ENCODE results near the gene FRMD4A.

The FRMD4A gene

GRCh38 chr10:14089556-14090292 lies 241.0 kb downstream of the FRMD4A start:
- TF ChIP-seq POLR2A (IDR thresholded peaks at IDR 0.05; ENCODE audit: extremely low read depth, insufficient read length) (no peak), CTCF (IDR thresholded peaks at IDR 0.05; ENCODE audit: low read depth, low read length) (no peak), MAX (IDR thresholded peaks at IDR 0.05; ENCODE audit: low read depth, low read length) (no peak), MYC (IDR thresholded peaks at IDR 0.05; ENCODE audit: low read depth, low read length) (no peak)
- no peak overlapping the region for H3K4me3 ChIP-seq (ENCODE audit: low read depth, low read length)
- no peak for DNase-seq (ENCODE audit: low read depth)

GRCh38 chr10:14087566-14087965 lies 243.2 kb downstream of the FRMD4A start:
- TF ChIP-seq CTCF (IDR thresholded peaks at IDR 0.05; ENCODE audit: low read depth, low read length) (no peak), MAX (IDR thresholded peaks at IDR 0.05; ENCODE audit: low read depth, low read length) (no peak)
- no peak for DNase-seq (ENCODE audit: low read depth)
- no peak overlapping the region for H3K4me3 ChIP-seq (ENCODE audit: low read depth, low read length)

- no peak for DNase-seq (ENCODE audit: low read depth)
- H3K4me3 ChIP-seq (ENCODE audit: low read depth, low read length) = no peak overlapping the region
- TF ChIP-seq MAX (IDR thresholded peaks at IDR 0.05; ENCODE audit: low read depth, low read length) (no peak), POLR2A (IDR thresholded peaks at IDR 0.05; ENCODE audit: extremely low read depth, insufficient read length) (no peak), CTCF (IDR thresholded peaks at IDR 0.05; ENCODE audit: low read depth, low read length) (no peak), MYC (IDR thresholded peaks at IDR 0.05; ENCODE audit: low read depth, low read length) (no peak)
Observed at GRCh38 chr10:14086596-14086995, 244.1 kb downstream of the FRMD4A start.

GRCh38 chr10:14084875-14085274 lies 245.8 kb downstream of the FRMD4A start:
- no peak for DNase-seq (ENCODE audit: low read depth)
- no peak overlapping the region for H3K4me3 ChIP-seq (ENCODE audit: low read depth, low read length)
- TF ChIP-seq CTCF (IDR thresholded peaks at IDR 0.05; ENCODE audit: low read depth, low read length) (no peak), POLR2A (IDR thresholded peaks at IDR 0.05; ENCODE audit: extremely low read depth, insufficient read length) (no peak), MAX (IDR thresholded peaks at IDR 0.05; ENCODE audit: low read depth, low read length) (no peak), MYC (IDR thresholded peaks at IDR 0.05; ENCODE audit: low read depth, low read length) (no peak)

GRCh38 chr10:14080795-14081194 lies 249.9 kb downstream of the FRMD4A start:
- TF ChIP-seq POLR2A (IDR thresholded peaks at IDR 0.05; ENCODE audit: extremely low read depth, insufficient read length) = no peak
- TF ChIP-seq MAX (IDR thresholded peaks at IDR 0.05; ENCODE audit: low read depth, low read length) = no peak
- TF ChIP-seq MYC (IDR thresholded peaks at IDR 0.05; ENCODE audit: low read depth, low read length) = no peak
- TF ChIP-seq CTCF (IDR thresholded peaks at IDR 0.05; ENCODE audit: low read depth, low read length) = no peak
- H3K4me3 ChIP-seq (ENCODE audit: low read depth, low read length) = no peak overlapping the region
- DNase-seq (ENCODE audit: low read depth) = no peak

Data from NB4 (cell line).